ENCODE measurements around the gene SLC6A17.

The SLC6A17 gene

GRCh38 chr1:110186558-110186957 lies 36.3 kb downstream of the SLC6A17 start:
- Histone ChIP-seq H3K4me1 (ENCODE audit: insufficient read depth, poor library complexity, severe bottlenecking) (peaks cover 13% of the 10 kb centered on the region), H3K4me3 (ENCODE audit: severe bottlenecking) (no peak overlapping the region), H3K9me3 (ENCODE audit: severe bottlenecking) (no peaks in the 10 kb centered on the region), H3K27me3 (ENCODE audit: insufficient read depth, poor library complexity, severe bottlenecking) (no peaks in the 10 kb centered on the region), H3K27ac (ENCODE audit: poor library complexity, severe bottlenecking) (no peak overlapping the region), H3K36me3 (ENCODE audit: low read depth) (no peaks in the 10 kb centered on the region)
- ATAC-seq (ENCODE audit: low read depth) (no peak), DNase-seq (ENCODE audit: low spot score) (no peak)
- TF ChIP-seq CTCF (IDR thresholded peaks at IDR 0.05; ENCODE audit: poor library complexity, severe bottlenecking): no peak

DNA sequence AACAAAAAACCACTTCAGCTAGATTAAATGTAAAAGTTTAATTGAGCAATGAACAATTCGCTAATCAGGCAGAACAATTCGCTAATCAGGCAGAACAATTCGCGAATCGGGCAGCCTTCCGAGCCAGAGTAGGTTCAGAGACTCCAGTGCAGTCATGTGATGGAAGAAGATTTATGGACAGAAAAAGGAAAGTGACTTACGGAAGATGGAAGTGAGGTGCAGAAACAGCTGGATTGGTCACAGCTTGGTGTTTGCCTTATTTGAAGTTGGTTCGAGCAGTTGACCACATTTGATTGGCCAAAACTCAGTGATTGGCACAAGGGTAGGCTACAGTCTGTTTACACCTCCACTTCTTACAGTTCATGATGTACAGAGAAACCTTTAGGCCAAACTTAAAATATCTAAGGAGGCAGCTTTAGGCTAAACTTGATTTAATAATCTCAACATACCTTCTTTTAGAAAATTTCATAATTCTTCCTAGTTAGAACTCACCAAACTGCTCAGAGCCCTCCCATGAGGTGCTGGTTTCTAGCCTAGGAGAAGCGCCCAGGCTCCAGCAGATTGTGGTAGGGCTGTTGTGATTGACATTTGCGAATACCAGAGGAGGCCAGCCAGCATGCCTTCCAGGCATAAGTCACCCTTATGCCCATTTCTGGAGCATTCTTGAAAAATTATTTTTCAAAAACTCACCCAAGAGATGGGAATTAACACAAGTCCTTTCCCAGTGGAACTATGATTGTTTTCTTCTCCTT lies 37.0 kb downstream of the SLC6A17 start:
- H3K36me3 ChIP-seq (ENCODE audit: low read depth): no peaks in the 10 kb centered on the region
- peak; percentile 55; the same call in 1 of the 3 replicates for ATAC-seq (ENCODE audit: low read depth)
- peak overlapping the region; percentile 5 for H3K27ac ChIP-seq (ENCODE audit: poor library complexity, severe bottlenecking)
- no peaks in the 10 kb centered on the region for H3K9me3 ChIP-seq (ENCODE audit: severe bottlenecking)
- TF ChIP-seq CTCF (IDR thresholded peaks at IDR 0.05; ENCODE audit: poor library complexity, severe bottlenecking): no peak
- no peak overlapping the region for H3K4me3 ChIP-seq (ENCODE audit: severe bottlenecking)
- H3K4me1 ChIP-seq (ENCODE audit: insufficient read depth, poor library complexity, severe bottlenecking): peaks cover 13% of the 10 kb centered on the region
- DNase-seq (ENCODE audit: low spot score): no peak
- no peaks in the 10 kb centered on the region for H3K27me3 ChIP-seq (ENCODE audit: insufficient read depth, poor library complexity, severe bottlenecking)

DNA sequence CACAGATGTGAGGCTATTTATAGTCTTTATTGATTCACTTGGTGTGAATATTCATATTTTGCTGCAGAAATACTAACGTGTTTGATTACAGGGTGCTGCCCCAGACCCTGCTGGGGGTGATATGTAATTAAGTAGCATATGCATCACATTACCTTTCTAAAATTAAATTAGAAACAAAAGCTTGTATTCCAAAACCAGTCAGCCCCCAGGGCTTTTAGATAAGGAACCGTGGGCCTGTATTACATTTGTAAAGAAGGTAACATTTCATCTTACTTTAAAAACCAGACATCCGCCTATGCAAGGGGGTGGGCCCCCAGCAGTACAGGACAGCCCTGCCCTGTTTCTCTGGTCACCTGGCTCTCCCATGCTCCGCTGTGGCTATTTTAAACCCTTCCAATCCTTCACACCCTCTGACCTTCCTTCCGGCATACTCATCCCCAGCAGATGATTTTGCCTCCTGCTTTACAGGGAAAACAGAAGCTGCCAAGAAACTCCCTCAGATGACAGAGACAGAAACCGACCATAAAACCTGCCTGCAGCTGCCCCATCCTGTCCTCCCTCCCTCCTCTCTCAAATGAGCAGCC lies 37.8 kb downstream of the SLC6A17 start:
- Histone ChIP-seq H3K27ac (ENCODE audit: poor library complexity, severe bottlenecking) (peak overlapping the region; percentile 5), H3K4me1 (ENCODE audit: insufficient read depth, poor library complexity, severe bottlenecking) (peaks cover 13% of the 10 kb centered on the region), H3K4me3 (ENCODE audit: severe bottlenecking) (no peak overlapping the region), H3K36me3 (ENCODE audit: low read depth) (no peaks in the 10 kb centered on the region), H3K27me3 (ENCODE audit: insufficient read depth, poor library complexity, severe bottlenecking) (no peaks in the 10 kb centered on the region), H3K9me3 (ENCODE audit: severe bottlenecking) (no peaks in the 10 kb centered on the region)
- TF ChIP-seq CTCF (IDR thresholded peaks at IDR 0.05; ENCODE audit: poor library complexity, severe bottlenecking): no peak
- no peak for DNase-seq (ENCODE audit: low spot score)
- peak; percentile 78 for ATAC-seq (ENCODE audit: low read depth)

GRCh38 chr1:110189181-110189580 lies 38.9 kb downstream of the SLC6A17 start:
- peaks cover 13% of the 10 kb centered on the region for H3K4me1 ChIP-seq (ENCODE audit: insufficient read depth, poor library complexity, severe bottlenecking)
- DNase-seq (ENCODE audit: low spot score) (no peak), ATAC-seq (ENCODE audit: low read depth) (no peak)
- H3K36me3 ChIP-seq (ENCODE audit: low read depth): no peaks in the 10 kb centered on the region
- H3K4me3 ChIP-seq (ENCODE audit: severe bottlenecking): no peak overlapping the region
- no peak for TF ChIP-seq CTCF (IDR thresholded peaks at IDR 0.05; ENCODE audit: poor library complexity, severe bottlenecking)
- no peaks in the 10 kb centered on the region for H3K27me3 ChIP-seq (ENCODE audit: insufficient read depth, poor library complexity, severe bottlenecking)
- no peaks in the 10 kb centered on the region for H3K9me3 ChIP-seq (ENCODE audit: severe bottlenecking)
- H3K27ac ChIP-seq (ENCODE audit: poor library complexity, severe bottlenecking): no peak overlapping the region

Data from RWPE2 (cell line).